Hair follicle dermal papilla cell (primary cell): ENCODE data around the gene TTLL10. TPM values are rescaled to one million over a fixed set of nuclear protein-coding genes. Genes with fewer than 3 reads are reported as not detected.

Experiments
- small RNA-seq: library from RNA; depleted of rRNA; stranded (forward); fragments of <200 nt; gene quantifications from one replicate; pipeline ENCODE3, GENCODE V24; 2012
- total RNA-seq: library from RNA; depleted of rRNA; stranded (reverse); fragments of >200 nt; gene quantifications from 2 replicates; pipeline ENCODE4 v1.2.3, GENCODE V29; 2012

Gene TTLL10
- total RNA-seq, result not detected in 2 replicates

GRCh38 chr1:1173793-1174415 is at the start of gene TTLL10:
Gene TTLL10 (plus strand): TSS chr1:1173880. CDS start chr1:1179216, 5,336 bp downstream.

GRCh38 chr1:1206376-1206965 is 32.8 kb downstream of the TTLL10 start, which contains the start of gene TNFRSF18:
Gene TNFRSF18 (minus strand): TSS chr1:1206592. CDS start chr1:1206571, 21 bp downstream.

GRCh38 chr1:1213345-1214265 is 39.9 kb downstream of the TTLL10 start, which contains the start of gene TNFRSF4:
Gene TNFRSF4 (minus strand): TSS chr1:1214153. CDS start chr1:1214127, 26 bp downstream.

GRCh38 chr1:1231400-1232207 is 57.9 kb downstream of the TTLL10 start, which contains the start of gene SDF4:
Gene SDF4 (minus strand): TSS chr1:1232001. CDS start chr1:1228772, 3,229 bp downstream.

GRCh38 chr1:1232208-1232795 is 58.6 kb downstream of the TTLL10 start, which contains the start of gene B3GALT6:
Gene B3GALT6 (plus strand): TSS chr1:1232237. CDS start chr1:1232279, 42 bp downstream.

GRCh38 chr1:1246577-1247340 is 73.1 kb downstream of the TTLL10 start, which contains the start of gene C1QTNF12:
Gene C1QTNF12 (minus strand): TSS chr1:1246722. CDS start chr1:1246690, 32 bp downstream.

Small RNA genes within 50 kb of the gene (small RNA-seq; reads per million reads assigned to genes)
- gene MIR200A (4.5 reads per million, percentile 75 among the genes with 10 or more reads in this experiment), gene MIR200B (1.2 reads per million, percentile 23 among the genes with 10 or more reads in this experiment), gene MIR429 (not detected)

Other genes starting within 250 kb of the TTLL10 start
- gene SAMD11, start 250.0 kb upstream of the TTLL10 start, total RNA-seq, result 1.1 and 1.8 TPM in 2 replicates
- 50.6 and 52.7 TPM in 2 replicates for gene NOC2L, start 214.6 kb upstream of the TTLL10 start, total RNA-seq
- gene KLHL17, start 213.3 kb upstream of the TTLL10 start, total RNA-seq, result 6.3 and 7.3 TPM in 2 replicates
- 0.49 and 0.65 TPM in 2 replicates for gene PLEKHN1, start 207.4 kb upstream of the TTLL10 start, total RNA-seq
- gene PERM1, start 191.8 kb upstream of the TTLL10 start, total RNA-seq, result not detected in 2 replicates
- gene HES4, start 173.8 kb upstream of the TTLL10 start, total RNA-seq, result 0.49 and 1.3 TPM in 2 replicates
- 97.5 and 108 TPM in 2 replicates for gene ISG15, start 160.4 kb upstream of the TTLL10 start, total RNA-seq
- gene AGRN, start 153.8 kb upstream of the TTLL10 start, total RNA-seq, result 35.6 and 51.6 TPM in 2 replicates
- not detected in 2 replicates for gene RNF223, start 99.6 kb upstream of the TTLL10 start, total RNA-seq
- gene C1orf159, start 57.8 kb upstream of the TTLL10 start, total RNA-seq, result 9.2 and 12.3 TPM in 2 replicates
- 0.16 TPM in 1 of 2 replicates, not detected in the other for gene TNFRSF18, start 32.7 kb downstream of the TTLL10 start, total RNA-seq
- gene TNFRSF4, start 40.3 kb downstream of the TTLL10 start, total RNA-seq, result 0.24 TPM in 1 of 2 replicates, not detected in the other
- gene SDF4, start 58.1 kb downstream of the TTLL10 start, total RNA-seq, result 112 and 134 TPM in 2 replicates
- gene B3GALT6, start 58.4 kb downstream of the TTLL10 start, total RNA-seq, result 34.0 and 34.9 TPM in 2 replicates
- gene C1QTNF12, start 72.8 kb downstream of the TTLL10 start, total RNA-seq, result 0.36 and 1.1 TPM in 2 replicates
- 41.2 and 44.0 TPM in 2 replicates for gene UBE2J2, start 100.0 kb downstream of the TTLL10 start, total RNA-seq
- gene SCNN1D, start 106.6 kb downstream of the TTLL10 start, total RNA-seq, result 0.97 and 1.3 TPM in 2 replicates
- 49.7 and 57.1 TPM in 2 replicates for gene ACAP3, start 134.1 kb downstream of the TTLL10 start, total RNA-seq
- gene PUSL1, start 134.7 kb downstream of the TTLL10 start, total RNA-seq, result 21.9 and 27.4 TPM in 2 replicates
- gene INTS11, start 150.8 kb downstream of the TTLL10 start, total RNA-seq, result 56.1 and 62.1 TPM in 2 replicates
- 19.1 and 24.0 TPM in 2 replicates for gene CPTP, start 150.9 kb downstream of the TTLL10 start, total RNA-seq
- 0.32 and 0.36 TPM in 2 replicates for gene TAS1R3, start 157.4 kb downstream of the TTLL10 start, total RNA-seq
- gene DVL1, start 175.5 kb downstream of the TTLL10 start, total RNA-seq, result 64.8 and 74.8 TPM in 2 replicates
- 621 and 684 TPM in 2 replicates for gene MXRA8, start 184.7 kb downstream of the TTLL10 start, total RNA-seq
- gene AURKAIP1, start 201.3 kb downstream of the TTLL10 start, total RNA-seq, result 37.2 and 56.3 TPM in 2 replicates
- gene CCNL2, start 225.5 kb downstream of the TTLL10 start, total RNA-seq, result 126 and 152 TPM in 2 replicates
- gene MRPL20, start 233.4 kb downstream of the TTLL10 start, total RNA-seq, result 47.4 and 54.9 TPM in 2 replicates
- 0.81 and 0.85 TPM in 2 replicates for gene ANKRD65, start 247.4 kb downstream of the TTLL10 start, total RNA-seq